ENCODE data around the gene NCKAP5.

NCKAP5 gene

GRCh38 chr2:132692816-132693215, 875.4 kb downstream of the NCKAP5 start:
- no peak for TF ChIP-seq ZBTB7A (IDR thresholded peaks at IDR 0.05; ENCODE audit: low read depth)
- TF ChIP-seq EGR1 (IDR thresholded peaks at IDR 0.05), result no peak
- TF ChIP-seq RAD21 (IDR thresholded peaks at IDR 0.05; ENCODE audit: low read depth), result no peak
- no peak for TF ChIP-seq TCF12 (IDR thresholded peaks at IDR 0.05; ENCODE audit: low read depth)
- no peak for TF ChIP-seq EP300 (IDR thresholded peaks at IDR 0.05; ENCODE audit: borderline replicate concordance)
- TF ChIP-seq NFIC (IDR thresholded peaks at IDR 0.05), result no peak
- TF ChIP-seq USF1 (IDR thresholded peaks at IDR 0.05), result no peak
- no peak for TF ChIP-seq REST (IDR thresholded peaks at IDR 0.05; ENCODE audit: low read depth)
- no peak for TF ChIP-seq YY1 (IDR thresholded peaks at IDR 0.05; ENCODE audit: low read depth)
- no peak for TF ChIP-seq MAX (IDR thresholded peaks at IDR 0.05)
- TF ChIP-seq FOXM1 (IDR thresholded peaks at IDR 0.05; ENCODE audit: borderline replicate concordance, low read depth), result no peak
- TF ChIP-seq CEBPB (IDR thresholded peaks at IDR 0.05), result no peak
- no peak for TF ChIP-seq TEAD4 (IDR thresholded peaks at IDR 0.05)
- no peak for TF ChIP-seq TAF1 (IDR thresholded peaks at IDR 0.05; ENCODE audit: low read depth)
- no peak for TF ChIP-seq CREB1 (IDR thresholded peaks at IDR 0.05; ENCODE audit: low read depth)

GRCh38 chr2:132691556-132691955, 876.7 kb downstream of the NCKAP5 start:
- TF ChIP-seq TAF1 (IDR thresholded peaks at IDR 0.05; ENCODE audit: low read depth) (no peak), ZBTB7A (IDR thresholded peaks at IDR 0.05; ENCODE audit: low read depth) (no peak), USF1 (IDR thresholded peaks at IDR 0.05) (no peak), REST (IDR thresholded peaks at IDR 0.05; ENCODE audit: low read depth) (no peak), YY1 (IDR thresholded peaks at IDR 0.05; ENCODE audit: low read depth) (no peak), CREB1 (IDR thresholded peaks at IDR 0.05; ENCODE audit: low read depth) (no peak), EGR1 (IDR thresholded peaks at IDR 0.05) (no peak), CEBPB (IDR thresholded peaks at IDR 0.05) (no peak), NFIC (IDR thresholded peaks at IDR 0.05) (no peak)

GRCh38 chr2:132690664-132691303, 877.5 kb downstream of the NCKAP5 start:
- no peak for TF ChIP-seq TEAD4 (IDR thresholded peaks at IDR 0.05)
- TF ChIP-seq RAD21 (IDR thresholded peaks at IDR 0.05; ENCODE audit: low read depth), result no peak

- TF ChIP-seq EP300 (IDR thresholded peaks at IDR 0.05; ENCODE audit: borderline replicate concordance) (no peak), TCF12 (IDR thresholded peaks at IDR 0.05; ENCODE audit: low read depth) (no peak), ZBTB7A (IDR thresholded peaks at IDR 0.05; ENCODE audit: low read depth) (no peak)
These were observed 886.5 kb downstream of the NCKAP5 start for GRCh38 chr2:132681766-132682165.

- TF ChIP-seq REST (IDR thresholded peaks at IDR 0.05; ENCODE audit: low read depth), result no peak
- TF ChIP-seq MAX (IDR thresholded peaks at IDR 0.05), result no peak
- TF ChIP-seq FOXM1 (IDR thresholded peaks at IDR 0.05; ENCODE audit: borderline replicate concordance, low read depth), result no peak
- no peak for TF ChIP-seq EP300 (IDR thresholded peaks at IDR 0.05; ENCODE audit: borderline replicate concordance)
- no peak for TF ChIP-seq CREB1 (IDR thresholded peaks at IDR 0.05; ENCODE audit: low read depth)
- TF ChIP-seq EGR1 (IDR thresholded peaks at IDR 0.05), result no peak
- TF ChIP-seq TCF12 (IDR thresholded peaks at IDR 0.05; ENCODE audit: low read depth), result no peak
- TF ChIP-seq TAF1 (IDR thresholded peaks at IDR 0.05; ENCODE audit: low read depth), result no peak
- TF ChIP-seq YY1 (IDR thresholded peaks at IDR 0.05; ENCODE audit: low read depth), result no peak
- no peak for TF ChIP-seq TEAD4 (IDR thresholded peaks at IDR 0.05)
These were observed 887.7 kb downstream of the NCKAP5 start for GRCh38 chr2:132680544-132680943.
